A673 (cell line): ENCODE data around the gene CACNG3.

ENCODE experiments used
- EZH2 ChIP-seq: fragments of 200-600 bp; sonication (generic); IDR thresholded peaks from 2 replicates; pipeline ENCODE4 v1.6.1; 2017; ENCODE audit warnings: borderline replicate concordance, low read depth, mild to moderate bottlenecking, mixed read lengths, antibody characterized with exemption, low read length; ENCODE audit not compliant: poor library complexity, severe bottlenecking
- TF ChIP-seq, protein P1 (sequence below): fragments of 300-800, 200-600 bp; sonication (generic); conservative IDR thresholded peaks from 2 replicates; pipeline ENCODE4 v1.5.1; 2017; ENCODE audit warnings: low read depth, mild to moderate bottlenecking, antibody characterized with exemption, low read length, moderate library complexity, mixed read lengths

- TF ChIP-seq, protein P1, sequence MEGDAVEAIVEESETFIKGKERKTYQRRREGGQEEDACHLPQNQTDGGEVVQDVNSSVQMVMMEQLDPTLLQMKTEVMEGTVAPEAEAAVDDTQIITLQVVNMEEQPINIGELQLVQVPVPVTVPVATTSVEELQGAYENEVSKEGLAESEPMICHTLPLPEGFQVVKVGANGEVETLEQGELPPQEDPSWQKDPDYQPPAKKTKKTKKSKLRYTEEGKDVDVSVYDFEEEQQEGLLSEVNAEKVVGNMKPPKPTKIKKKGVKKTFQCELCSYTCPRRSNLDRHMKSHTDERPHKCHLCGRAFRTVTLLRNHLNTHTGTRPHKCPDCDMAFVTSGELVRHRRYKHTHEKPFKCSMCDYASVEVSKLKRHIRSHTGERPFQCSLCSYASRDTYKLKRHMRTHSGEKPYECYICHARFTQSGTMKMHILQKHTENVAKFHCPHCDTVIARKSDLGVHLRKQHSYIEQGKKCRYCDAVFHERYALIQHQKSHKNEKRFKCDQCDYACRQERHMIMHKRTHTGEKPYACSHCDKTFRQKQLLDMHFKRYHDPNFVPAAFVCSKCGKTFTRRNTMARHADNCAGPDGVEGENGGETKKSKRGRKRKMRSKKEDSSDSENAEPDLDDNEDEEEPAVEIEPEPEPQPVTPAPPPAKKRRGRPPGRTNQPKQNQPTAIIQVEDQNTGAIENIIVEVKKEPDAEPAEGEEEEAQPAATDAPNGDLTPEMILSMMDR: no peak
- no peak for TF ChIP-seq EZH2
These were observed 72.8 kb downstream of the CACNG3 start for GRCh38 chr16:24328835-24329452.
